GM12874 (cell line): ENCODE results near the gene ANOS1.

Source experiments
- TF ChIP-seq, protein P1 (sequence below): IDR thresholded peaks from 2 replicates; pipeline ENCODE4 v1.5.1; 2011; ENCODE audit warnings: low read depth, mild to moderate bottlenecking, control low read depth, low read length, moderate library complexity; ENCODE audit not compliant: insufficient read depth

Gene ANOS1

GRCh38 chrX:8520178-8520577 lies 211.8 kb downstream of the ANOS1 start:
- TF ChIP-seq, protein P1, sequence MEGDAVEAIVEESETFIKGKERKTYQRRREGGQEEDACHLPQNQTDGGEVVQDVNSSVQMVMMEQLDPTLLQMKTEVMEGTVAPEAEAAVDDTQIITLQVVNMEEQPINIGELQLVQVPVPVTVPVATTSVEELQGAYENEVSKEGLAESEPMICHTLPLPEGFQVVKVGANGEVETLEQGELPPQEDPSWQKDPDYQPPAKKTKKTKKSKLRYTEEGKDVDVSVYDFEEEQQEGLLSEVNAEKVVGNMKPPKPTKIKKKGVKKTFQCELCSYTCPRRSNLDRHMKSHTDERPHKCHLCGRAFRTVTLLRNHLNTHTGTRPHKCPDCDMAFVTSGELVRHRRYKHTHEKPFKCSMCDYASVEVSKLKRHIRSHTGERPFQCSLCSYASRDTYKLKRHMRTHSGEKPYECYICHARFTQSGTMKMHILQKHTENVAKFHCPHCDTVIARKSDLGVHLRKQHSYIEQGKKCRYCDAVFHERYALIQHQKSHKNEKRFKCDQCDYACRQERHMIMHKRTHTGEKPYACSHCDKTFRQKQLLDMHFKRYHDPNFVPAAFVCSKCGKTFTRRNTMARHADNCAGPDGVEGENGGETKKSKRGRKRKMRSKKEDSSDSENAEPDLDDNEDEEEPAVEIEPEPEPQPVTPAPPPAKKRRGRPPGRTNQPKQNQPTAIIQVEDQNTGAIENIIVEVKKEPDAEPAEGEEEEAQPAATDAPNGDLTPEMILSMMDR = no peak

DNA sequence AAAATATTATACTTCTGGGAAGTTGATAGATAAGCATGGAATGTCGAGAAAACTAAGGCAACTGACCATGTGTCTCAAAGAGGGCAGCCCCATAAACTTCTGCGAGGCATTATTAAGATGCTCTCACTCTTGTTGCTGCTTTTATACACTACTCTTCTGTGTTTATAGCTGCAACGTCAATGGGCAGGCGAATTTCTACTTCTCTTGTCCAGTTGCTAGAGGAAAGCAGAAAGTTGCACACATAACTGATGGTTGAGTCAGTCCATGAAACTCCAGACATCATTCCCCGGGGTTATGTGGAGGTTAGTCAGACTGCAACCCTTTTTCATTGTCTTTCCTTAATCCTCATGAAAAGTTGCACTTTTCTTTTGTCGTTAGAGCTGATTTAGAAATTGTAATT lies 227.5 kb downstream of the ANOS1 start:
- TF ChIP-seq, protein P1 = no peak

DNA sequence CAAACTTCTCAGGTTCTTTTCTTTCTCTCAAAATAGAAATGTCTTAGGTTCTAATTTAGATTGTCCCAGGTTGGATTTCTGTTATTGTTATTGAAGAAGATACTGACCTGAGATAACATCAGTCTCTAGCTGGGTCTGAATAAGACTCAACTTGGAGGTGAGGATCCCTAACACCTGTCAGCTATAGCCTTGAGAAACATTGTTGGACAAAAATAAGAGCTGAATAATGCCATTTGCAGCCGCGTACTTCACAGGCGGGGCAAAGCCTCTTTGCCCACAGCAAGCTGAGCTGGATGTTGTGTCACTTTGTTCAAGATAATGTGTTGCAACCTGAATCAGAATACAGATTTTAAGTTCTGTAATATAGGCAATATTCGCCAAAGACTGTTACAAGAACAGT lies 231.7 kb downstream of the ANOS1 start:
- TF ChIP-seq, protein P1 = no peak

- TF ChIP-seq, protein P1 = no peak
These were observed 247.5 kb downstream of the ANOS1 start for GRCh38 chrX:8484360-8484949.
